ENCODE data around the gene MYO3B. TPM values are rescaled to one million over a fixed set of nuclear protein-coding genes. Genes with fewer than 3 reads are reported as not detected.
"Not testable (repeated sequence)": the region's sequence is repeated elsewhere in the genome, so short reads cannot be mapped to it uniquely, and the experiment has no call there.

MYO3B gene
- total RNA-seq, 2 experiments from 2014 or later, result not detected

DNA sequence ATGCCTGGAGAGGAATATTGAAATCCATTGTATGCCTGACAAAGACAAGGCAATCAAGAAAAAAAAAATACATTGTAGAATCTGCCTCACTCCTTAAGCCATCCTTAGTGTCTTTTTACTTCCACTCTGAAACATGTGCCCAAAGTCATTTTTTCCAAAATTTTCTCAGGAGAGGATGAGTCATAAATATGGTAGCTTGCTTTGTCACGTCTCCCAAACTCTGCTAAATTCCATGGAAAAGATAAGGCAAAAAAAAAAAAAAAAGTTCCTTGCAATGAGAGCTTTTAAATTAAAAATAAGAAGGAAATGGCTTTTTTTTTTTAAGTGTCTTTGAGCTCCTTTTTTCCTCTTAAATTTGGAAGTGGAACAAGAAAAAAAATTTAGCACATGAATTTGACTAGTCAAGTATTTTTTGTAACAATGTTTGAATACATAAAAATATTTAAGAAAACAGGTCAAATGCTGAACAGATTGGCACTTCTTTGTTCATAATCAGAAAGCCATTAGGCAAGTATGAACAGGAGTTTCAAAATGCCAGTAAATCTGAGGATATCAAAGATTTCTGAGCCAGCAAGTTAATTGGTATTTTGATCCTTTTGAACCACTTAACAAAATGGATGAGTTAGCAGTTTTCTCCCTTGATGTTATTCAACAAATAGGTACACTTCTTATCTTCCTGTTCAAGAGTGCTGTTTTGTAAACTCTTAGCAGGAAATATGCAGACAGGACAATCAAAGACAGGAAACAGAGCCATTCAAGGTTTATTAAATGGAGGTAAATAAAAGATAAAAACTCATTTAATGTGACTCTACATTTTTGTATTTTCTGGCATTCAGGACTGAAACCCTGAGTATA is 289.8 kb downstream of the MYO3B start:
- ChIA-PET POLR2A (interaction anchor here (0.6 to 0.7 kb wide), 2 partner anchors 27 to 296 kb away, joined by 3 read pairs; no protein-coding TSS in a partner anchor), CTCF (ENCODE audit: unreplicated experiment) (no interaction called here)
- H3K9me2 ChIP-seq (ENCODE audit: insufficient read depth, low read length), result no peaks in the 10 kb centered on the region; the same call in 1 of the 2 replicates
- no peaks in the 10 kb centered on the region for H3K4me1 ChIP-seq (ENCODE audit: insufficient read depth, low read length, poor library complexity, severe bottlenecking)
- no peak for DNase-seq (ENCODE audit: low spot score)
- intact Hi-C loops (cut with micrococcal nuclease; ENCODE audit: unreplicated experiment), result no loop called here
- no peaks in the 10 kb centered on the region for H3K9me3 ChIP-seq (ENCODE audit: low read length)
- H3K4me3 ChIP-seq (ENCODE audit: low read depth, low read length, poor library complexity, severe bottlenecking), result no peak overlapping the region
- H4K20me1 ChIP-seq (ENCODE audit: insufficient read depth, low read length), result no peaks in the 10 kb centered on the region
- TF ChIP-seq, protein P1, sequence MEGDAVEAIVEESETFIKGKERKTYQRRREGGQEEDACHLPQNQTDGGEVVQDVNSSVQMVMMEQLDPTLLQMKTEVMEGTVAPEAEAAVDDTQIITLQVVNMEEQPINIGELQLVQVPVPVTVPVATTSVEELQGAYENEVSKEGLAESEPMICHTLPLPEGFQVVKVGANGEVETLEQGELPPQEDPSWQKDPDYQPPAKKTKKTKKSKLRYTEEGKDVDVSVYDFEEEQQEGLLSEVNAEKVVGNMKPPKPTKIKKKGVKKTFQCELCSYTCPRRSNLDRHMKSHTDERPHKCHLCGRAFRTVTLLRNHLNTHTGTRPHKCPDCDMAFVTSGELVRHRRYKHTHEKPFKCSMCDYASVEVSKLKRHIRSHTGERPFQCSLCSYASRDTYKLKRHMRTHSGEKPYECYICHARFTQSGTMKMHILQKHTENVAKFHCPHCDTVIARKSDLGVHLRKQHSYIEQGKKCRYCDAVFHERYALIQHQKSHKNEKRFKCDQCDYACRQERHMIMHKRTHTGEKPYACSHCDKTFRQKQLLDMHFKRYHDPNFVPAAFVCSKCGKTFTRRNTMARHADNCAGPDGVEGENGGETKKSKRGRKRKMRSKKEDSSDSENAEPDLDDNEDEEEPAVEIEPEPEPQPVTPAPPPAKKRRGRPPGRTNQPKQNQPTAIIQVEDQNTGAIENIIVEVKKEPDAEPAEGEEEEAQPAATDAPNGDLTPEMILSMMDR (conservative IDR thresholded peaks at IDR 0.05; ENCODE audit: low read length), result no peak
- no peak for TF ChIP-seq EZH2phosphoT487 (IDR thresholded peaks at IDR 0.05; ENCODE audit: borderline replicate concordance, low read depth, low read length)
- H3K79me2 ChIP-seq (ENCODE audit: insufficient read depth, low read depth, low read length), result no peaks in the 10 kb centered on the region
- BruUV-seq (replicated peaks), result no TSS peak
- H3K4me2 ChIP-seq (ENCODE audit: low read length), result no peak overlapping the region
- no peak overlapping the region for H2AFZ ChIP-seq (ENCODE audit: low read length)
- no peaks in the 10 kb centered on the region for H3K36me3 ChIP-seq (ENCODE audit: insufficient read depth, low read length)
- no peak overlapping the region for H3K27ac ChIP-seq (ENCODE audit: low read depth, low read length, poor library complexity, severe bottlenecking)

DNA sequence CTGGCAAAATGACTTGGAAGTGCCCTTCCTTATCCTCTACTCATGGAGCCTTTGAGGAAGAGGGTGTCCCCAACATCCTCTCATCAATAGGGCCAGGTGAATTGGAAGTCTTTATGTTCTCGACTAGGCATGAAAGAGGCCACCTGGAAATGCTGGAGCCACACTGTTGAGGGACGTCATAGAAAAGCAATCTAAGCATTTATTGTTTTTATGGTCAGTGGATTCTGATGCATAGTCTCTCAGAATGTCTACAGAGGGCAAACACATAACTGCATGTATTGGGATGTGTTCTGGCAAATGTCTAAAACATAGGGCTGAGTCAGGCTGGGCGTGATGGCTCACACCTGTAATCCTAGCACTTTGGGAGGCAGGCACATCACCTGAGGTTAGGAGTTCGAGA is 290.6 kb downstream of the MYO3B start:
- CTCF ChIA-PET (ENCODE audit: unreplicated experiment), result no interaction called here
- Histone ChIP-seq H2AFZ (ENCODE audit: low read length) (no peak overlapping the region), H3K9me3 (ENCODE audit: low read length) (no peaks in the 10 kb centered on the region), H3K36me3 (ENCODE audit: insufficient read depth, low read length) (no peaks in the 10 kb centered on the region), H3K9me2 (ENCODE audit: insufficient read depth, low read length) (no peaks in the 10 kb centered on the region; the same call in 1 of the 2 replicates), H4K20me1 (ENCODE audit: insufficient read depth, low read length) (no peaks in the 10 kb centered on the region), H3K4me3 (ENCODE audit: low read depth, low read length, poor library complexity, severe bottlenecking) (no peak overlapping the region), H3K27ac (ENCODE audit: low read depth, low read length, poor library complexity, severe bottlenecking) (no peak overlapping the region), H3K4me1 (ENCODE audit: insufficient read depth, low read length, poor library complexity, severe bottlenecking) (no peaks in the 10 kb centered on the region), H3K4me2 (ENCODE audit: low read length) (no peak overlapping the region), H3K79me2 (ENCODE audit: insufficient read depth, low read depth, low read length) (no peaks in the 10 kb centered on the region)
- intact Hi-C loops (cut with micrococcal nuclease; ENCODE audit: unreplicated experiment), result no loop called here
- no TSS peak for BruUV-seq (replicated peaks)
- no peak for TF ChIP-seq EZH2phosphoT487 (IDR thresholded peaks at IDR 0.05; ENCODE audit: borderline replicate concordance, low read depth, low read length)
- TF ChIP-seq, protein P1 (conservative IDR thresholded peaks at IDR 0.05; ENCODE audit: low read length), result no peak
- no peak for DNase-seq (ENCODE audit: low spot score)
- POLR2A ChIA-PET, result no interaction called here

DNA sequence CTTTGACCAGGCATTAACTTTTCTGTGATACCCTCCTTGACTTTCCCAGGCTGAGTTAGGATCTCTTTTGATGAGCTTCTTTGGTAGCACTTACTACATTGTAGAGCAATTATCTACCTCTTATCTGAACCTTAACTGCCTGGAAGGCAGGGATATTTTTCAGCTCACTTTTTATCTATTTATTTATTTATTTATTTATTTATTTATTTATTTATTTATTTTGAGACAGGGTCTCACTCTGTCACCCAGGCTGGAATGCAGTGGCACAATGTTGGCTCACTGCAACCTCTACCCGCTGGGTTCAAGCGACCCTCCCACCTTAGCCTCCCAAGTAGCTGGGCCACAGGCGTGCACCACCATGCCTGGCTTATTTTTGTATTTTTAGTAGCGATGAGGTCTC is 294.6 kb downstream of the MYO3B start:
- H3K36me3 ChIP-seq (ENCODE audit: insufficient read depth, low read length); H3K4me2 ChIP-seq (ENCODE audit: low read length); H4K20me1 ChIP-seq (ENCODE audit: insufficient read depth, low read length); H3K27ac ChIP-seq (ENCODE audit: low read depth, low read length, poor library complexity, severe bottlenecking); intact Hi-C loops (cut with micrococcal nuclease; ENCODE audit: unreplicated experiment); BruUV-seq (replicated peaks); H3K4me1 ChIP-seq (ENCODE audit: insufficient read depth, low read length, poor library complexity, severe bottlenecking); H3K4me3 ChIP-seq (ENCODE audit: low read depth, low read length, poor library complexity, severe bottlenecking); H3K79me2 ChIP-seq (ENCODE audit: insufficient read depth, low read depth, low read length); H3K9me2 ChIP-seq (ENCODE audit: insufficient read depth, low read length); DNase-seq (ENCODE audit: low spot score); H3K9me3 ChIP-seq (ENCODE audit: low read length); H2AFZ ChIP-seq (ENCODE audit: low read length); CTCF ChIA-PET (ENCODE audit: unreplicated experiment): not testable (repeated sequence)
- POLR2A ChIA-PET, result interaction anchor here (1.0 kb wide), 1 partner anchor 23 kb away, joined by 5 read pairs; no protein-coding TSS in a partner anchor
